ENCODE data around the gene SUMO2. TPM values are rescaled to one million over a fixed set of nuclear protein-coding genes. Genes with fewer than 3 reads are reported as not detected.

Gene SUMO2
- total RNA-seq, 1 donor from 2014 or later, result 602 TPM

GRCh38 chr17:75227729-75228128 lies 45.0 kb upstream of the SUMO2 start:
- no peak for DNase-seq (ENCODE audit: extremely low spot score, unreplicated experiment)
- H3K4me1 Mint-ChIP-seq (ENCODE audit: unreplicated experiment), result no peaks in the 10 kb centered on the region
- H3K9me3 Mint-ChIP-seq, result no peaks in the 10 kb centered on the region
- peaks cover 5% of the 10 kb centered on the region for H3K36me3 Mint-ChIP-seq
- no peak overlapping the region for H3K4me3 Mint-ChIP-seq
- no peak for TF ChIP-seq CTCF (conservative IDR thresholded peaks at IDR 0.05)
- peak overlapping the region; percentile 31 for H3K27ac Mint-ChIP-seq
- no peaks in the 10 kb centered on the region for H3K27me3 Mint-ChIP-seq

GRCh38 chr17:75225016-75225415 lies 42.3 kb upstream of the SUMO2 start:
- H3K27ac Mint-ChIP-seq, result no peak overlapping the region
- no peaks in the 10 kb centered on the region for H3K9me3 Mint-ChIP-seq
- no peak for DNase-seq (ENCODE audit: extremely low spot score, unreplicated experiment)
- no peak overlapping the region for H3K4me3 Mint-ChIP-seq
- no peaks in the 10 kb centered on the region for H3K27me3 Mint-ChIP-seq
- no peak for TF ChIP-seq CTCF (conservative IDR thresholded peaks at IDR 0.05)
- H3K36me3 Mint-ChIP-seq, result peaks cover 6% of the 10 kb centered on the region
- H3K4me1 Mint-ChIP-seq (ENCODE audit: unreplicated experiment), result no peaks in the 10 kb centered on the region

GRCh38 chr17:75219815-75220214 lies 37.1 kb upstream of the SUMO2 start:
- TF ChIP-seq CTCF (conservative IDR thresholded peaks at IDR 0.05), result no peak
- Mint-ChIP-seq H3K27ac (no peak overlapping the region), H3K4me1 (ENCODE audit: unreplicated experiment) (no peaks in the 10 kb centered on the region), H3K4me3 (no peak overlapping the region), H3K36me3 (peaks cover 15% of the 10 kb centered on the region), H3K9me3 (no peaks in the 10 kb centered on the region), H3K27me3 (no peaks in the 10 kb centered on the region)
- DNase-seq (ENCODE audit: extremely low spot score, unreplicated experiment), result no peak

- no peak overlapping the region for H3K4me3 Mint-ChIP-seq
- no peaks in the 10 kb centered on the region for H3K9me3 Mint-ChIP-seq
- peaks cover 15% of the 10 kb centered on the region for H3K36me3 Mint-ChIP-seq
- no peaks in the 10 kb centered on the region for H3K27me3 Mint-ChIP-seq
- H3K4me1 Mint-ChIP-seq (ENCODE audit: unreplicated experiment), result no peaks in the 10 kb centered on the region
- H3K27ac Mint-ChIP-seq, result no peak overlapping the region
- DNase-seq (ENCODE audit: extremely low spot score, unreplicated experiment), result no peak
- no peak for TF ChIP-seq CTCF (conservative IDR thresholded peaks at IDR 0.05)
These were observed 35.4 kb upstream of the SUMO2 start for GRCh38 chr17:75218131-75218530.

- Mint-ChIP-seq H3K27ac (no peak overlapping the region), H3K27me3 (no peaks in the 10 kb centered on the region), H3K4me1 (ENCODE audit: unreplicated experiment) (peaks cover 7% of the 10 kb centered on the region), H3K9me3 (no peaks in the 10 kb centered on the region), H3K36me3 (peaks cover 10% of the 10 kb centered on the region), H3K4me3 (no peak overlapping the region)
- no peak for DNase-seq (ENCODE audit: extremely low spot score, unreplicated experiment)
- no peak for TF ChIP-seq CTCF (conservative IDR thresholded peaks at IDR 0.05)
These were observed 26.3 kb upstream of the SUMO2 start for GRCh38 chr17:75209061-75209460.

GRCh38 chr17:75208161-75208560 lies 25.4 kb upstream of the SUMO2 start:
- Mint-ChIP-seq H3K9me3 (no peaks in the 10 kb centered on the region), H3K27ac (no peak overlapping the region), H3K36me3 (peaks cover 10% of the 10 kb centered on the region), H3K4me1 (ENCODE audit: unreplicated experiment) (peaks cover 7% of the 10 kb centered on the region), H3K27me3 (no peaks in the 10 kb centered on the region), H3K4me3 (peak overlapping the region; percentile 65)
- no peak for TF ChIP-seq CTCF (conservative IDR thresholded peaks at IDR 0.05)
- DNase-seq (ENCODE audit: extremely low spot score, unreplicated experiment), result no peak

Data from type B pancreatic cell (in vitro differentiated cells).